Neutrophil (primary cell): ENCODE results near the gene GPR75.
"Not testable (repeated sequence)": the region's sequence is repeated elsewhere in the genome, so short reads cannot be mapped to it uniquely, and the experiment has no call there.

Source experiments
- H3K27ac ChIP-seq: fragments of 200-600 bp; sonication (generic); 2 replicates; pipeline ENCODE4 v1.5.1; 2016; ENCODE audit warnings: mild to moderate bottlenecking, moderate library complexity
- H3K27me3 ChIP-seq: fragments of 200-600 bp; sonication (generic); 2 replicates; pipeline ENCODE4 v1.6.0; 2016; ENCODE audit warnings: mild to moderate bottlenecking
- H3K36me3 ChIP-seq: fragments of 200-600 bp; sonication (generic); 2 replicates; pipeline ENCODE4 v1.5.1; 2017
- H3K4me1 ChIP-seq, 2 experiments: fragments of 200-600 bp in 1 of 2; sonication (generic) in 1 of 2; 1 replicate in 1 of 2; 2 replicates in 1 of 2; pipeline versions ENCODE4 v1.5.1 to v1.6.1; 2013 to 2016; ENCODE audit warnings: low read depth in 1 of 2, low read length in 1 of 2, mild to moderate bottlenecking in 1 of 2, moderate library complexity in 1 of 2; ENCODE audit not compliant: control insufficient read depth in 1 of 2, insufficient read depth in 1 of 2
- H3K4me3 ChIP-seq, 2 experiments: fragments of 200-600 bp in 1 of 2; sonication (generic) in 1 of 2; 1 replicate in 1 of 2; 2 replicates in 1 of 2; pipeline ENCODE4 v1.5.1; 2013 to 2016; ENCODE audit warnings: low read depth in 1 of 2, low read length in 1 of 2, mild to moderate bottlenecking in 1 of 2, moderate library complexity in 1 of 2
- H3K9me3 ChIP-seq: fragments of 200-600 bp; sonication (generic); 2 replicates; pipeline ENCODE4 v1.5.1; 2016
- CTCF ChIP-seq: fragments of 200-600 bp; sonication (generic); IDR thresholded peaks from 2 replicates; pipeline ENCODE4 v1.5.1; 2016; ENCODE audit warnings: antibody characterized with exemption

GPR75 gene

GRCh38 chr2:53840580-53840979, 19.2 kb downstream of the GPR75 start:
- H3K9me3 ChIP-seq, result no peaks in the 10 kb centered on the region
- TF ChIP-seq CTCF, result no peak

GRCh38 chr2:53829980-53830290, 29.8 kb downstream of the GPR75 start:
- not testable (repeated sequence) for H3K9me3 ChIP-seq, H3K36me3 ChIP-seq, H3K4me3 ChIP-seq, H3K27ac ChIP-seq, H3K4me1 ChIP-seq, H3K27me3 ChIP-seq

More at GRCh38 chr2:53840580-53840979, 19.2 kb downstream of the GPR75 start:
- Histone ChIP-seq H3K36me3 (no peaks in the 10 kb centered on the region), H3K4me1 (no peaks in the 10 kb centered on the region), H3K27me3 (no peaks in the 10 kb centered on the region), H3K27ac (no peak overlapping the region), H3K4me3 (no peak overlapping the region)

GRCh38 chr2:53829273-53829979, 30.3 kb downstream of the GPR75 start:
- no peaks in the 10 kb centered on the region for H3K9me3 ChIP-seq
- H3K4me3 ChIP-seq, result no peak overlapping the region
- H3K36me3 ChIP-seq, result no peaks in the 10 kb centered on the region
- H3K27me3 ChIP-seq, result no peaks in the 10 kb centered on the region
- H3K27ac ChIP-seq, result no peak overlapping the region
- TF ChIP-seq CTCF, result no peak
- peaks cover 4 to 5% of the 10 kb centered on the region in 2 experiments for H3K4me1 ChIP-seq

- TF ChIP-seq CTCF, result no peak
- H3K27ac ChIP-seq, result no peak overlapping the region
- no peaks in the 10 kb centered on the region for H3K27me3 ChIP-seq
- no peak overlapping the region for H3K4me3 ChIP-seq
- peaks cover 4 to 5% of the 10 kb centered on the region in 2 experiments for H3K4me1 ChIP-seq
- H3K9me3 ChIP-seq, result no peaks in the 10 kb centered on the region
- H3K36me3 ChIP-seq, result no peaks in the 10 kb centered on the region
Measured at GRCh38 chr2:53828331-53828730, 31.4 kb downstream of the GPR75 start.

GRCh38 chr2:53827398-53828175, 32.2 kb downstream of the GPR75 start:
- Histone ChIP-seq H3K27ac (no peak overlapping the region), H3K4me3 (no peak overlapping the region), H3K4me1 (peaks cover 4 to 5% of the 10 kb centered on the region in 2 experiments), H3K36me3 (no peaks in the 10 kb centered on the region), H3K9me3 (no peaks in the 10 kb centered on the region), H3K27me3 (no peaks in the 10 kb centered on the region)
- TF ChIP-seq CTCF, result no peak
